NCI-H2196 (cell line): ENCODE measurements around the gene SLC23A2.
"Not testable (repeated sequence)": the region's sequence is repeated elsewhere in the genome, so short reads cannot be mapped to it uniquely, and the experiment has no call there.

Experiments used
- DNase-seq: peaks from one replicate; lab custom pipeline; 2025; ENCODE audit not compliant: unreplicated experiment; lab: John Stamatoyannopoulos, UW

The SLC23A2 gene

DNA sequence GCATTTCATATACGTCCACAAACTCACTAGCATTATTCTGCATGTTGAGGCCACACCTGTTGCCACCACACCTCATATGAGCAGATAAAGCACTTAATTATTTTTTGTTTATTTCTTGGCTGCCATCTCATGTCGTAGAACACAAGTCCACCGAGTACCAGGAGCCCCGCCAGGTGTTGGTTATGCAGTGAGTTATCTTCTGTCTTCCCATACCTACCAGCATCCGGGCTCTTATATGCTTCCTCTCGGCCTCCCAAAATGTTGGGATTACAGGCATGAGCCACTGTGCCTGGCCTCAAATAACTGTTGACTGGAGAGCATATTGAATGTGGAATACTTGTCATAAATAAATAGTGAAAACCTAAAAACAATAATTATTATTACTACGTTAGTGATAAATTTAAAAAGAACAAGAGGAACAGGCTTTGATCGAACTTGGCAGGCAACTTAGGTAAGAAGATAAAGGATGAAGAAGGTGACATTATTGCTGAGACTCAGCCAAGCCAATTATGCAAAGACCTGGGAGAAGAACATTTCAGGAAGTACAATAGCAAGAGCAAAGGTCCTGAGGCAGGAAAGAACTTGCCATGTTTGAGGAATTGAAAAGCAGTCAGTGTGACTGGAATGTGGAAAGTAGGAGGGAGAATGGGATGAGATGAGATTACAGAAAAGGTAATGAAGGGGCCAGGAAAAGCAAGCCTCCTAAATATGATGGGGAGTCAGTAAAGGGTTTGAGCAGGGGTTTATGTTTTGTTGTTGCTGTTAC is 12.6 kb upstream of the SLC23A2 start:
- no peak for DNase-seq

DNA sequence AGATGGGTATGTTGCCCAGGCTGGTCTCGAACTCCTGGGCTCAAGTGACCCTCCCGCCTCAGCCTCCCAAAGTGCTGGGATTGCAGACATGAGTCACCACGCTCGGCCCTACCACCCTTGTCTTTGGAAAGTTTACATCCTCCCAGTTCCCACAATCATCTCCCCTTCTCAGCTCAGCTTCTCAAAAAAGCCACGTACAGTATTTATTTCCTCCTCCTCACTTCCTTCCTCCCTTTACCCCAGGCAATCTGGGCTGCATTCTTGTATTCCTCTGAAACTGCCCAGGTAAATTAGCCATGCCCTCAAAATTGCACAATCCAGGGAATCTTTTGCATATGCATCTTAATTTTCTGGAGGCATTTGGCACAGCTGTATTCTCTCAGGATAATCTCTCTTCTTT is 7.4 kb upstream of the SLC23A2 start:
- DNase-seq: no peak

- DNase-seq: no peak
These were observed 4.0 kb upstream of the SLC23A2 start for GRCh38 chr20:5005326-5005725.

DNA sequence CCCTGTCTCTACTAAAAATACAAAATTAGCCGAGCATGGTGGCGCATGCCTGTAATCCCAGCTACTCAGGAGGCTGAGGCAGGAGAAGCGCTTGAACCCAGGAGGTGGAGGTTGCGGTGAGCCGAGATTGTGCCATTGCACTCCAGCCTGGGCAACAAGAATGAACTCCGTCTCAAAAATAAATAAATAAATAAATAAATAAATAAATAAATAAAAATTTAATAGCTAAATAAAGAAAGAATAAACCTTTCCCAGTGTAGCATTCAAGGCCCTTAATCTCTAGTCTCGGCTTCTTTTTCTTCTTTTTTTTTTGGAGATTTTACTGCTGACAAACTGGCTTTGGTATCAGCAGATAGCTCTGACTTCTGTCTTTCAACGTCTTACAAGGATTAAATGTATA is 3.5 kb upstream of the SLC23A2 start:
- DNase-seq: not testable (repeated sequence)

DNA sequence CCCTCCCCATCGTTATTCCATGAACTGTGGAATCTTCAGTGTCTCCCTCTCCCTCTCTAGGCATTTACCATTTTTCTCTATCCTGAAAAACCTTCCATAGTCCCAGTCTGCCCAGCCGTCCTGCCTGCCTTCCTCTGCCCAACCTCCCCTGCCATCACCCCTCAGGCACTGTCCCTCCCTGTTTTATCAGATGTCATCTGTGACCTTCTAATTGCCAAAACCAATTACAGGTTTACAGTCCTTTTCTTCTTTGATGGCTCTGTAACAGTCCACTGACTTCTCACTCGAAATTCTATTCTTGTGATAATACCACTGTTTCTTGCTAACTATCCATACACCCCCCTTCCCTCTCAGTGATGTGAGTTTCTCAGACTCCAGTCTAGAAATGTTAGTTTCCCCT is 2.3 kb upstream of the SLC23A2 start:
- DNase-seq: no peak

- no peak for DNase-seq
These were observed 735 bp upstream of the SLC23A2 start for GRCh38 chr20:5002077-5002413.

DNA sequence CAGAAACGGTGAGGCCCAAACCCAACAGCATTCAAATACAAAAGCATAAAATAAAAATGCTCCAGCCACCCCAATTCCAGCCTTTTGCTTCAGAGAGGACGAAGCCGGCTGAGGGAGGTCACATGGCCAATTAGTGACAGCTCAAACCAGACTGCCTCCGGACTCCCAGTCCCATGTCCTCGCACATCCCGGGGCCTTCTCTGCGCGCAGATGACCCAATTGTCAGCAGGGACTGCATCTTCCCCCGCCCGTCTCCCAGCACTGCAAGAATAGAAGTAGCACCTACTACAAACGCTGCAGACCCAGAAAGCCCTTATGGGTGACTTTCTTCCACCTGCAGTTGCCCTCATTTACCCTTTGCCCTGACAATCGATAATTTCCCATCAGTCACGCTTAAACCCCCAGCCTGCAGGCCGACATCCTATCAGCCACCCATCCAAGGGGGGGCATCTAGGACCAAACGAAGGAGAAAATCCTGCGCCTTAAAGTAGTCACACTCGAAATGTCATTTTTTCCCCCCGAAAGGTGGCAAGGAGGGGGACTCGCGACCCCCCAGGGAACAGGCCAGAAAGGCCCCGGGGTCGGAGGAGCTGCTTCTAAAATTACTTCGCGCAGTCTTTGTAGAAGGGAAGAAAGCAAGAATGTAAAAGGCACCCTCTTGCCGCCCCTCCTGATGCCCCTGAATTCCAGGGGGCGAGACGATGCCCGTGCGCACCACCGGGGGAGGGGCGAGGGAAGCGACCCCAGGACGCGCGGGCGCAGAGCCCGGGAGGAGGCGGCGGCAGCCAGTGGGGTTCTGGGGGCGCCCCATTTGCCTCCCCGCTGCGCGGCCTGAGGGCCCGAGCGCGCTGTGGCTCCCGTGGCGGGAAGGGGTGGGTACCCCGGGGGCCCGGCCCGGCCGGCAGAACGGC is 792 bp downstream of the SLC23A2 start:
- peak; percentile 18 for DNase-seq

GRCh38 chr20:4999788-5000187 is 1.5 kb downstream of the SLC23A2 start:
- peak; percentile 63 for DNase-seq

GRCh38 chr20:4998160-4998651 is 3.1 kb downstream of the SLC23A2 start:
- DNase-seq: no peak

GRCh38 chr20:4997222-4997621 is 4.1 kb downstream of the SLC23A2 start:
- no peak for DNase-seq

GRCh38 chr20:4989570-4989969 is 11.7 kb downstream of the SLC23A2 start:
- DNase-seq: no peak

GRCh38 chr20:4987130-4987529 is 14.2 kb downstream of the SLC23A2 start:
- no peak for DNase-seq

- no peak for DNase-seq
These were observed 15.7 kb downstream of the SLC23A2 start for GRCh38 chr20:4985658-4986057.

DNA sequence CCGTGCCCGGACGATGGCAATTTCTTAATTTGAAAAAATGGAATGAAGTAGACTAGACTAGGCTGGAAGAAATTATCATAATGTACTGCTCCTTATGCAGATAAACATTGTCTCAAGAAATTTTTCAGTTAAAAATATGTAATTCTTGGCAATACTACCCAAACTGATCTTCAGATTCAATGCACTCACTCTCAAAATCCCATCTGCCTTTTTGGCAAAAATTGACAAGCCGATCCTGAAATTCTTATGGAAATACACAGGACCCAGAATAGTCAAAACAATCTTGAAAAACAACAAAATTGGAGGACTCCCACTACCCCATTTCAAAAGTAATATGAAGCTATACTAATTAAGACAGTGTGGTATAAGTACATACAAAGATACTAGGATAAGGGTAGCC is 19.0 kb downstream of the SLC23A2 start:
- no peak for DNase-seq

GRCh38 chr20:4979841-4980410 is 21.4 kb downstream of the SLC23A2 start:
- no peak for DNase-seq

DNA sequence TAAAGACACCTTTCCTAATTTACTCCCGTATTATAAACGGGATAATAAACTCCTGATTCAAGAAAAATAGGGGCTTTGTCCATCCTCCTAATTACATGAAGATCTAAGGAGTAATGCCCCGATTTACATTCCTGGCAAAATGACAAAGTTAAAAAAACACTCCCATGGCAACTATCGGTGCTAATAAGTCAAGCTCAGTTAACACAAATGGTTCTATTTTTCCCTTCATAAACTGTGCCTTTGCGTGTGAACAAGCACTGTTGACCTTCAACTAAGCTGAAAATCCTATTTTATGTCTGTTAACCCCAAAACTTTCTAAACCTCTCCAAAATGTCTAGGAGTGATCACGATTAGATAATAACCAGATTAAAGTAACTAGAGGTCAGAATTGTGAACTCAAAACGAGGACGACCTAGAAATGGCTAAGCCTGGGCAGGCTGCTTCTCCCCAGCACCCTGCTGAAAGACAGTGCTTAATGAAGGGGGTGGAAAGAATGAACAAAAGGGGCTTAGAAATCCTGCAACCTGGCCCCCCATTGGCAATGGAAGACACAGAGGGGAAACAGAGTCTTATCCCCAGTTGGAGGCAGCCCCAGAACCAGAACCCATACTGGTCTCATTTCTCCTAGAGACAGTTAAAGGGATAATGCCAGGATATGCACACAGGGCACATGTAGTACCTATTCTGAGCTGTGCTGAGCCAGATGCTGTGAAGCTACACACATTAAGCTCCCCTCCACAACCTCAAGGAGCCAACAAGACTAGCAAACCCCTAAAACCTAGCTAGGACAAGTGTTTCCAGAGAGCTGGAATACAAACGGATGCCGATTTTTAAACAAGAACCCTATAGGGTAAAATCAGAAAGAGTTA is 23.0 kb downstream of the SLC23A2 start:
- no peak for DNase-seq

DNA sequence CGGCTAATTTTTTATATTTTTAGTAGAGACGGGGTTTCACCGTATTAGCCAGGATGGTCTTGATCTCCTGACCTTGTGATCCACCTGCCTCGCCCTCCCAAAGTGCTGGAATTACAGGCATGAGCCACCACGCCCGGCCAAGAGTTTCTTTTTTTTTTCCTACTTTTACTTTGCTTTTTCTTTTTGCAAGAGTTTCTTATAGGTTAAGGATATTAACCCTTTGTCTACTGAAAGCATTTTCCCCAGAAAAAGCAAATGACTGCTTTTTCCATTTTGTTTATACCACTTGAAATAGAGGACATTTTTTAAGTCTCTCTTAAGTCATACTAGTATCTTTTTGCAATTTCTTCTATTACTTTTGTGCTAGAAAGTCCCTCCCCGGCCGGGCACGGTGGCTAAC is 25.3 kb downstream of the SLC23A2 start:
- DNase-seq: not testable (repeated sequence)

- DNase-seq: no peak
These were observed 27.8 kb downstream of the SLC23A2 start for GRCh38 chr20:4973330-4974097.

DNA sequence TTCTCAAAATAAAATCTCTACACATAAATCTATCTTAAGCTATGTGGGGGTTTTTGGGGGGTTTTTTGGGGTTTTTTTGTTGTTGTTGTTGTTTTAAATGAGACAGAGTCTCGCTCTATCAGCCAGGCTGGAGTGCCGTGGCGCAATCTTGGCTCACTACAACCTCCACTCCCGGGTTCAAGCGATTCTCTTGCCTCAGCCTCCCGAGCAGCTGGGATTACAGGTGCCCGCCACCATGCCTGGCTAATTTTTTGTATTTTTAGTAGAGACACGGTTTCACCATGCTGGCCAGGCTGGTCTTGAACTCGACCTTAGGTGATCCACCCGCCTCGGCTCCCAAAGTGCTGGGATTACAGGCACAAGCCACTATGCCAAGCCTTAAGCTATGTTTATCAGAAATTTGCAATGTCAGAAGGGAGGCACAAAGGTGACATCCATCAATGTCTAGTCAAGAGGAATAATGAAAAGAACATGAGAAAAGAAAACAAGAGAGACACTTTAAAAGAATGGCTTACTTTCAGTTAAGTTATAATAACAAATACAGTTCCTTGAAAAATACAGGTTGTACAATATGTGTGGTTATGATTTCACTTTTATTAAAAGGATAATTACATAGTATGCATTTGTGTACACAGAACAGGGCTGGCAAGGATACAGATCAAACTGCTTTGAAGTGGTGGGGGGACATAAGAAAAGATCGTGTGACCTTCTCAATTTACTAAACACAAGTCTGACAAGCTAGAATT is 28.6 kb downstream of the SLC23A2 start:
- no peak for DNase-seq
